SK-N-SH treated with all-trans-retinoic acid at 6 μM for 48 hours (cell line): Measurements from ENCODE around the gene SYNDIG1.

ENCODE experiments used
- ARNTL ChIP-seq: fragments of 450-650 bp; formaldehyde crosslinking; IDR thresholded peaks from 2 replicates; pipeline ENCODE4 v1.5.0; 2020; ENCODE audit warnings: low read depth, mild to moderate bottlenecking, moderate library complexity, borderline replicate concordance
- BACH2 ChIP-seq: fragments of 250-450 bp; sonication (Bioruptor Pico); IDR thresholded peaks from 2 replicates; pipeline ENCODE4 v1.9.0; 2021; ENCODE audit warnings: mild to moderate bottlenecking, borderline replicate concordance
- CREB5 ChIP-seq: fragments of 250-450 bp; sonication (Bioruptor Pico); IDR thresholded peaks from 2 replicates; pipeline ENCODE4 v1.5.1; 2020; ENCODE audit warnings: low read depth, mild to moderate bottlenecking, moderate library complexity
- CSDC2 ChIP-seq: fragments of 250-450 bp; sonication (Bioruptor Pico); IDR thresholded peaks from 2 replicates; pipeline ENCODE4 v1.5.0; 2020; ENCODE audit warnings: mild to moderate bottlenecking, moderate library complexity
- CSRNP3 ChIP-seq: fragments of 250-450 bp; sonication (Bioruptor Pico); IDR thresholded peaks from 2 replicates; pipeline ENCODE4 v1.5.1; 2021; ENCODE audit warnings: mild to moderate bottlenecking, moderate library complexity
- PATZ1 ChIP-seq: fragments of 250-450 bp; sonication (Bioruptor Pico); IDR thresholded peaks from 2 replicates; pipeline ENCODE4 v1.8.0; 2020; ENCODE audit warnings: mild to moderate bottlenecking, moderate library complexity, borderline replicate concordance
- PPARA ChIP-seq: fragments of 250-450 bp; sonication (Bioruptor Pico); IDR thresholded peaks from 2 replicates; pipeline ENCODE4 v1.5.0; 2020; ENCODE audit warnings: mild to moderate bottlenecking, borderline replicate concordance
- RARB ChIP-seq: fragments of 250-450 bp; sonication (Bioruptor Pico); IDR thresholded peaks from 2 replicates; pipeline ENCODE4 v1.8.0; 2021; ENCODE audit warnings: mild to moderate bottlenecking, moderate library complexity
- TCF4 ChIP-seq: fragments of 250-450 bp; sonication (Bioruptor Pico); IDR thresholded peaks from 2 replicates; pipeline ENCODE4 v1.8.0; 2021; ENCODE audit warnings: mild to moderate bottlenecking, moderate library complexity, borderline replicate concordance
- TSHZ2 ChIP-seq: fragments of 250-450 bp; sonication (Bioruptor Pico); IDR thresholded peaks from 2 replicates; pipeline ENCODE4 v1.5.0; 2020; ENCODE audit warnings: mild to moderate bottlenecking, moderate library complexity
- ZC3H10 ChIP-seq: fragments of 250-450 bp; sonication (Bioruptor Pico); IDR thresholded peaks from 2 replicates; pipeline ENCODE4 v1.5.1; 2021; ENCODE audit warnings: mild to moderate bottlenecking, moderate library complexity
- ZFP3 ChIP-seq: fragments of 250-450 bp; sonication (Bioruptor Pico); IDR thresholded peaks from 2 replicates; pipeline ENCODE4 v1.5.0; 2020; ENCODE audit warnings: mild to moderate bottlenecking, moderate library complexity
- ZFP30 ChIP-seq: fragments of 450-650 bp; formaldehyde crosslinking; IDR thresholded peaks from 2 replicates; pipeline ENCODE4 v1.5.0; 2022; ENCODE audit warnings: mild to moderate bottlenecking, moderate library complexity
- ZNF70 ChIP-seq: fragments of 450-650 bp; formaldehyde crosslinking; IDR thresholded peaks from 2 replicates; pipeline ENCODE4 v1.5.0; 2020; ENCODE audit warnings: mild to moderate bottlenecking, moderate library complexity

GRCh38 chr20:24488064-24488799 is 18.8 kb downstream of the SYNDIG1 start:
- no peak for TF ChIP-seq ARNTL (CRISPR knock-in tag)
- TF ChIP-seq ZNF70, result no peak
- TF ChIP-seq RARB, result no peak
- no peak for TF ChIP-seq PATZ1
- no peak for TF ChIP-seq BACH2 (CRISPR knock-in tag)
- TF ChIP-seq ZC3H10, result no peak
- no peak for TF ChIP-seq PPARA (CRISPR knock-in tag)
- no peak for TF ChIP-seq ZFP3
- TF ChIP-seq TCF4 (CRISPR knock-in tag), result no peak
- no peak for TF ChIP-seq CREB5
- TF ChIP-seq TSHZ2 (CRISPR knock-in tag), result no peak
- no peak for TF ChIP-seq CSDC2 (CRISPR knock-in tag)
- no peak for TF ChIP-seq ZFP30 (CRISPR knock-in tag)
- no peak for TF ChIP-seq CSRNP3
